B cell (primary cell): ENCODE data around the gene SUPV3L1.

Experiments
- EZH2 ChIP-seq: IDR thresholded peaks from 2 replicates; pipeline ENCODE4 v1.6.1; 2012; ENCODE audit warnings: borderline replicate concordance, low read depth, mild to moderate bottlenecking, moderate library complexity, low read length; ENCODE audit not compliant: insufficient read depth, poor library complexity, severe bottlenecking
- TF ChIP-seq, protein P1 (sequence below): fragments of 200-600 bp; IDR thresholded peaks from one replicate; pipeline ENCODE4 v1.8.0; 2022; ENCODE audit warnings: antibody characterized with exemption, mild to moderate bottlenecking

GRCh38 chr10:69241575-69241974 is 61.5 kb downstream of the SUPV3L1 start:
- TF ChIP-seq, protein P1, sequence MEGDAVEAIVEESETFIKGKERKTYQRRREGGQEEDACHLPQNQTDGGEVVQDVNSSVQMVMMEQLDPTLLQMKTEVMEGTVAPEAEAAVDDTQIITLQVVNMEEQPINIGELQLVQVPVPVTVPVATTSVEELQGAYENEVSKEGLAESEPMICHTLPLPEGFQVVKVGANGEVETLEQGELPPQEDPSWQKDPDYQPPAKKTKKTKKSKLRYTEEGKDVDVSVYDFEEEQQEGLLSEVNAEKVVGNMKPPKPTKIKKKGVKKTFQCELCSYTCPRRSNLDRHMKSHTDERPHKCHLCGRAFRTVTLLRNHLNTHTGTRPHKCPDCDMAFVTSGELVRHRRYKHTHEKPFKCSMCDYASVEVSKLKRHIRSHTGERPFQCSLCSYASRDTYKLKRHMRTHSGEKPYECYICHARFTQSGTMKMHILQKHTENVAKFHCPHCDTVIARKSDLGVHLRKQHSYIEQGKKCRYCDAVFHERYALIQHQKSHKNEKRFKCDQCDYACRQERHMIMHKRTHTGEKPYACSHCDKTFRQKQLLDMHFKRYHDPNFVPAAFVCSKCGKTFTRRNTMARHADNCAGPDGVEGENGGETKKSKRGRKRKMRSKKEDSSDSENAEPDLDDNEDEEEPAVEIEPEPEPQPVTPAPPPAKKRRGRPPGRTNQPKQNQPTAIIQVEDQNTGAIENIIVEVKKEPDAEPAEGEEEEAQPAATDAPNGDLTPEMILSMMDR, result no peak
- TF ChIP-seq EZH2, result no peak
